ENCODE data around the gene COL25A1.

The COL25A1 gene

DNA sequence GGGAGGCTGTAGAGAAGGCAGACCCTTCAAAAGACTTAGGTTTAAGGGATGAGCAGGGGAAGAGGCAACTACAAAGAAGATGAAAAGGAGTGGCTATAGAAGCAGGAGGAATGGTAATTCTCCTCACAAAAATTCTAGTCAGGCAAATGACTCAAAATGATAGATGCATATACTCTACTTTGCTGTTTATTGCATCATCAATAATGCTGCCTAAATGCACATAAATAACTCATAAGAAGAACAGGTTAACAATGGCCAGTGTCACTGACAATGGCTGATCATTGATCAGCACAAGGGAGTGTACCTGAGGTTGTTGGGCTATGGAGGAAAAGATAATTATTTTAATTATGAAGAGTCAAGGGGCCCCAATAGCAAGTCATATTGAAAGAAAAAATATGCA, 354.9 kb downstream of the COL25A1 start:
- no peak overlapping the region for H3K4me3 ChIP-seq (ENCODE audit: low read depth, low read length)
- TF ChIP-seq, protein P1, sequence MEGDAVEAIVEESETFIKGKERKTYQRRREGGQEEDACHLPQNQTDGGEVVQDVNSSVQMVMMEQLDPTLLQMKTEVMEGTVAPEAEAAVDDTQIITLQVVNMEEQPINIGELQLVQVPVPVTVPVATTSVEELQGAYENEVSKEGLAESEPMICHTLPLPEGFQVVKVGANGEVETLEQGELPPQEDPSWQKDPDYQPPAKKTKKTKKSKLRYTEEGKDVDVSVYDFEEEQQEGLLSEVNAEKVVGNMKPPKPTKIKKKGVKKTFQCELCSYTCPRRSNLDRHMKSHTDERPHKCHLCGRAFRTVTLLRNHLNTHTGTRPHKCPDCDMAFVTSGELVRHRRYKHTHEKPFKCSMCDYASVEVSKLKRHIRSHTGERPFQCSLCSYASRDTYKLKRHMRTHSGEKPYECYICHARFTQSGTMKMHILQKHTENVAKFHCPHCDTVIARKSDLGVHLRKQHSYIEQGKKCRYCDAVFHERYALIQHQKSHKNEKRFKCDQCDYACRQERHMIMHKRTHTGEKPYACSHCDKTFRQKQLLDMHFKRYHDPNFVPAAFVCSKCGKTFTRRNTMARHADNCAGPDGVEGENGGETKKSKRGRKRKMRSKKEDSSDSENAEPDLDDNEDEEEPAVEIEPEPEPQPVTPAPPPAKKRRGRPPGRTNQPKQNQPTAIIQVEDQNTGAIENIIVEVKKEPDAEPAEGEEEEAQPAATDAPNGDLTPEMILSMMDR (IDR thresholded peaks at IDR 0.05; ENCODE audit: low read depth, low read length) = no peak

DNA sequence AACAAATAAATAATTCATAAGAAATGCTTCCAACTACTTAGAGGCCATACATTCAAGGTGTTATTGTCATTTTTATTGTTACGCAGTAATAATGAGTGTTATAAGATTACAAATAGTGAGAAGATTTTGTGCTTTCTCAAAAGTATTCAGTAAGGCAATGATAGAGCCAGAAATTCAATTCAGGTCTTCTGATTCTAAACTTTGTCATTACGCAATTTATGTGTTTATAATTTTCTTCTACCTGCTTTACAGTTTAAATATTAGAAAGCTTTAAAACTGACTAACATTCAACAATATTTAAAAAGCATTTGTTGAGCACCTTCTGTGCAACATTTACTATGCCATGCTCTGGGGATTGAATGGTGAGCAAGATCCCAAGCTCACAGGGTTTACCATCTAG, 356.2 kb downstream of the COL25A1 start:
- TF ChIP-seq, protein P1 (IDR thresholded peaks at IDR 0.05; ENCODE audit: low read depth, low read length) = no peak
- no peak overlapping the region for H3K4me3 ChIP-seq (ENCODE audit: low read depth, low read length)

DNA sequence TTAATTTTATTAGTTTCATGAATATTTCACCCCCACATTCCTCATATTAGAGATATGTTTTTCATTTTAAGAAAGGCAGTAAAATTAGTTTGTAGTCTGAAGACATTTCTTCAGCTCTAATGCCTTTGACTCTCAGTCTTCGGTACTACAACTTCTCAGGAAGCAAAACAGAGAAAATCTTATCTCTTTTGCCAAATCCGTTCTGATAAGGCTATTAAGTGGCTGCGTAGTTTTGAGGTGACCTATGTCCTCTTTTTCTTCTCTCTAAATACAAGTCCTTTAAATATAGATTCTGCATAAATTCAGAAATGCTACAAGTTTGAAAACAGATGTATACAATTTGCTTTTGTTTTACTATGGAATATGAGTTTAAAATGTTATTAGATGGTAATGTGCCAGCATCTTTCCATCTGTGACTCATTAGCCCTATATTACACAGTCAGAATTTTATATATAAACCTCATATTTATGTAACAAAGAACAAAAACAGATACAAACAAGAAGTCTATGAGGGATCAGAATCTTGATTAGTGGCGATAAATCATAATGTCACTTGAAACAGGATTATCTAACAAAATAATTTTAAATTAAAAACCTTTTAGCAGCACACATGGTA, 358.4 kb downstream of the COL25A1 start:
- TF ChIP-seq, protein P1 (IDR thresholded peaks at IDR 0.05; ENCODE audit: low read depth, low read length) = no peak
- H3K4me3 ChIP-seq (ENCODE audit: low read depth, low read length) = no peak overlapping the region

DNA sequence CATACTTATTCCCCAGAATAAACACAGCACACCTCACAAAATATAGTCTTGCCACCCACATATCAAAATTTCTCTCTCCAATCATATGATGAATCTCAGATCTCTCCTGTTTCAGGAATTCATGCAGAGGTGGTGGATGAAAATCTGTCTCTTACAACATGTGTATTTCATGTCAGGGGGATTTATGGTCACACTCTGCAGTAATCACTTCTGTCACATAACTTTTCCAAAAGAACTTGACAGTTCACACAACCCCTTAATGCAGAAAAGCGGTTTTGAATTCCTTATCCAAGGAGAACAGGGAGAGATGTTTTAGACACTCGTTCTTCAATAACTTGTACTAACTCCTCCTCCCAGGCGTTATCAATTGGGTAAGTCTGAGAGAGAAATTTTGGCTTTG, 359.1 kb downstream of the COL25A1 start:
- H3K4me3 ChIP-seq (ENCODE audit: low read depth, low read length) = no peak overlapping the region
- TF ChIP-seq, protein P1 (IDR thresholded peaks at IDR 0.05; ENCODE audit: low read depth, low read length) = no peak

DNA sequence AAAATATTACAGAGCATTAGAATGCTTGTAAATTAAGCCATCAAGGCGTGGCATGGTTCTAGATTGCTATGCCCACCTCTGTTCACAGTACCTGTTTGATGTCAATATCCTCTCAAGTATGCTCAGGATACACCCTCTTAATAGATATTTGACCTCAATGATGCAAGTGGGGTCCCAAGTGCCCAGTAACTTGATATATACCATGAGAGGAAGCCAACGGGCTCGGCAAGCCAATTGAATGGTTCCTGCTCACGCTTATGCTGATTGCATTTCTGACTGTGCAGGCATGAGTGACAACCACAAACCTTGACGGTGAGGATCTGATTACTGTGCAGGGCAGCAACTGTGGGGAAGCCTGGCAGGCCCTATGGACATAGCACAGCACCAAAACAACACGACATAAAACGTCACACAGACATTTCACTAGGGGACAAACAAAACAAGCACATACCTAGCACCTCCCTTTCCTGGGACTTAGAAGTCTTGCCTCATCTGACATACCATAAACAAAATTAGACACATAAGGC, 360.5 kb downstream of the COL25A1 start:
- TF ChIP-seq, protein P1 (IDR thresholded peaks at IDR 0.05; ENCODE audit: low read depth, low read length) = no peak
- H3K4me3 ChIP-seq (ENCODE audit: low read depth, low read length) = no peak overlapping the region

DNA sequence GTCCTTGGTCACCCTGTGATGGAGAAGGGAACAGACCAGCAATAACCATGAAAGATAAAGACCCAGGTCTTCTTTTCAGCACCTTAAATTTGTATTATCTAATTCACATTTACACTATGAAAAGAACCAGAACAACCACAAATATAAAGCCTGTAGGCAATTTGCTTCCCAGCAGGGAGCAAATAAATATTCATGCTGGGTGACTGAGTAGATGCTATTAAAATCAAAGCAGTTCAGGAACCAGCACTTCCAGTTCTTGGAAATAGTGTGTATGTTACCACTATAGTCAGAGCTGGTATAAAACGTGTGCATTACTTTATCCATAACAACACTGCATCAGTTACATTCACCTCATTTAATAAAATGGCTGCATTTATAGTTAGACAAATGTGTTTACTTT, 361.8 kb downstream of the COL25A1 start:
- TF ChIP-seq, protein P1 (IDR thresholded peaks at IDR 0.05; ENCODE audit: low read depth, low read length) = no peak
- no peak overlapping the region for H3K4me3 ChIP-seq (ENCODE audit: low read depth, low read length)

DNA sequence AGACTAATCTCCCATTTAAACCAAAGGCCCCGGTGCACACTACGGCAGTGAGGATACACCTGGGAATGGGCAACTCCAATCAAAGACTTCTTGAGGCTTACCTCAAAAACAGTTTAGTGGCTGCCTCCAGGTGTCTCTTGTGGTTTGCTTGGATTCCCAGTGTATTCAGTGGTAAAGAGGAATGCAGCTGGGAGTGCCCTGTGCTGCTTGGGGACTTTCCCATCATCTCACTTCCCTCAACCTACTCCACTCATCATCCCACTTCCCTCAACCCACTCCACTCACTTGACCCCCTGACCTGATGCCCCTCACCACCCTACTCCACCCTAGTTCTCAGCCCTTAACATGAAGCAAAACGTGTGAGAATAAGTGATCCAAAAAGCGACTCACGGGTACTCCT, 362.3 kb downstream of the COL25A1 start:
- TF ChIP-seq, protein P1 (IDR thresholded peaks at IDR 0.05; ENCODE audit: low read depth, low read length) = no peak

More for the DNA sequence above, 362.3 kb downstream of the COL25A1 start:
- H3K4me3 ChIP-seq (ENCODE audit: low read depth, low read length) = no peak overlapping the region
